Epidermal melanocyte (primary cell): ENCODE measurements around the gene TOLLIP.
"Not testable (repeated sequence)": the region's sequence is repeated elsewhere in the genome, so short reads cannot be mapped to it uniquely, and the experiment has no call there.

Experiments used
- DNase-seq: peaks from one replicate; pipeline ENCODE4 v3.0.0; 2011; ENCODE audit warnings: low spot score; ENCODE audit not compliant: insufficient read length

The TOLLIP gene

DNA sequence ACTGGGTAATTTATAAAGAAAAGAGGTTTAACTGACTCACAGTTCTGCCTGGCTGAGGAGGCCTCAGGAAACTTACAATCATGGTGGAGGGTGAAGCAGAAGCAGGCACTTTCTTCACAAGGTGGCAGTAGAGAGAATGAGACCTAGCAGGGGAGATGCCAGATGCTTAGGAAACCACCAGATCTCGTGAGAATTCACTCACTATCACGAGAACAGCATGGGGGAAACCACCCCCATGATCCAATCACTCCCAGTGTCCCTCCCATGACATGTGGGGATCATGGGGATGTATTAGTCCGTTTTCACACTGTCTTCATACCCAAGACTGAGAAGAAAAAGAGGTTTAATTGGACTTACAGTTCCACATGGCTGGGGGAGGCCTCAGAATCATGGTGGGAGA lies 45.0 kb downstream of the TOLLIP start:
- peak; percentile 72 for DNase-seq

DNA sequence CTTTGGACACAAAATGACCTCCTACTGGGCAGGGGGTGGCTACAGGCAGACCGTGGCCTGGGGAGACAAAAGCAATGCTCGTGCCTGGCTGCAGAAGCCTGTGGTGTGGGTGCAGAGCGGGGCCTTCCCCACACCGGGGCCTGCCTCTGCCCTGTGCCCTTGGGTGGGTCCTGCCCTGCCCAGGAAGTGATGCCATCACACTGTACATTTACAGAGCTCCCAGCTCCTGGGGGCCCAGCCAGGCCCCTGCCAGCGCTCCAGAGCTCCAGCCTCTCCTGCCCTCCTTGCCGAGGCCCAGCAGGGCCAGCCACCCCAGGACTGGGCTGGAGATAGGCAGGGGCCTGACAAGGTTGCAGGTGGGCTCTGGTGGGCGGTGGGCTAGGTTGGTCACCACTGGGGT lies 46.4 kb downstream of the TOLLIP start:
- DNase-seq, result no peak

DNA sequence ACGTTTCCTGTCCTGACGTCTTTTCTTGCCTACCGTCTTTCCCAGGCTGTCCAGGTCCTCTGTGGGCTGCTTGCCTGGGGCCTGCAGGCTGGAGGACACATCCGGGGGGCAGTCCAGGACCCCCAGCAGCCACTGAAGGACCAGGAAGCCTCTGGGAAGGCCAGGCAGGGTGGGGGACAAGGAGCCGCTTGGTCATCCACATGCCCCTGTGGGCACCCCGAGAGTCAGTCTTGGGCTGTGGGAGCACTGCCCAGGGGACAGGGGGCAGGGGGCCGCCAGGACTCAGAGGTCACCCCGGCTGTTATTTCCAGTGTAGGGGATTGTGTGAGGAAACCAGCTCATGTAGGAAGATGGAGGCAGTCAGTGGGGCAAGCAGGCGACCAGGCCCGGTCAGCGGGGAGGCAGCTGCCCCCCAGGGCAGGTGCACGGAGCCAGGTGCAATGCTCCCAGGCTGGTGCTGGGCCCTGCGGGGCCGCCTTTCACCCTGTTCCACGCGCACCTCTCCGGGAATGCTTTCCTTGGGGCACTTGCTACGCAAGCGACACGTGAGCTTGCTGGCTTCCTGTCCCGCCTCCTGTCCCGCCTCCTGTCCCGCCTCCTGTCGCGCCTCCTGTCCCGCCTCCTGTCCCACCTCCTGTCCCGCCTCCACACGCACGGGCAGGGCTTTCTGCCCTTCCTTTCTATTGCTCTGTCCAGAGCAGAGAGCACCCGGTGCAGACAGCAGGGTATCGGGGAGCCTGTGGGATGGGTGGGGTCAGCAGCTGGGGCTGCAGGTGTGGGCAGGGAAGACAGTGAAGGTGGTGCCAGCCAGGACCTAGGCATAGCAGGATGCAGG lies 47.0 kb downstream of the TOLLIP start:
- DNase-seq, result peak; percentile 76

DNA sequence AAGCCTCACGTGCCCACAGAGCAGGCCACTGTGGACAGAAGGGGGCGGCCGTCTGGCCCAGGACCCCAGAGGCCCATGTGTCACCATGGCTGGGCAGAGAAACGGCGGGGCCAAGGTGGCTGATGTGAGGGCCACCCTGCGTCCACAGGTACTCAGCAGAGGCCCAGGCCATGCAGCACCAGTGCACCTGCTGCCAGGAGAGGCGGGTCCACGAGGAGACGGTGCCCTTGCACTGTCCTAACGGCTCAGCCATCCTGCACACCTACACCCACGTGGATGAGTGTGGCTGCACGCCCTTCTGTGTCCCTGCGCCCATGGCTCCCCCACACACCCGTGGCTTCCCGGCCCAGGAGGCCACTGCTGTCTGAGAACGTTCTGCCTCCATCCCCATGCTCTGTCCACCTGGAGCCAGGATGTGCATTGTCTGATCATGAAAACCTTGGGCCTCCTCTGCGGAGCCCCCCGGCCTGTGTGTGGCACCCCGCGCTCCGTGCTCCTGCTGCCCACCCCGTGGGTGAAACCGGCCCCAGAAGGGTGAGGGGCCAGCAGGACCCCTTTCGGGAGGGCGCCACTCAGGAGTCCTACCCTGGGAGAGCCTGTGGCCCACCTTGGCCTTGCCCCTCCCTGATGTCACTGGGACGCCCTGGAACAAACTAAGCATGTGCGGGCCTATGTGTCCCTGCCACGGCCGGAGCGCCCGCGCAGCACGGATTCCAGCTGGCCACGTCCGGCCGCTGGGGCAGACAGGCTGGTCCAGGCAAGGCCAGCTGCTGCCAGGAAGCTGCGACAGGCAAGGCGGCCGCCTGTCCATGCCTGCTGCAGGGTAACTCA lies 48.0 kb downstream of the TOLLIP start:
- no peak for DNase-seq

- no peak for DNase-seq
Observed at GRCh38 chr11:1260620-1261019, 48.8 kb downstream of the TOLLIP start.

GRCh38 chr11:1260023-1260501 lies 49.4 kb downstream of the TOLLIP start:
- DNase-seq, result no peak

- DNase-seq, result no peak
Observed at GRCh38 chr11:1259561-1259960, 49.9 kb downstream of the TOLLIP start.

- DNase-seq, result no peak
Observed at GRCh38 chr11:1259076-1259461, 50.4 kb downstream of the TOLLIP start.

DNA sequence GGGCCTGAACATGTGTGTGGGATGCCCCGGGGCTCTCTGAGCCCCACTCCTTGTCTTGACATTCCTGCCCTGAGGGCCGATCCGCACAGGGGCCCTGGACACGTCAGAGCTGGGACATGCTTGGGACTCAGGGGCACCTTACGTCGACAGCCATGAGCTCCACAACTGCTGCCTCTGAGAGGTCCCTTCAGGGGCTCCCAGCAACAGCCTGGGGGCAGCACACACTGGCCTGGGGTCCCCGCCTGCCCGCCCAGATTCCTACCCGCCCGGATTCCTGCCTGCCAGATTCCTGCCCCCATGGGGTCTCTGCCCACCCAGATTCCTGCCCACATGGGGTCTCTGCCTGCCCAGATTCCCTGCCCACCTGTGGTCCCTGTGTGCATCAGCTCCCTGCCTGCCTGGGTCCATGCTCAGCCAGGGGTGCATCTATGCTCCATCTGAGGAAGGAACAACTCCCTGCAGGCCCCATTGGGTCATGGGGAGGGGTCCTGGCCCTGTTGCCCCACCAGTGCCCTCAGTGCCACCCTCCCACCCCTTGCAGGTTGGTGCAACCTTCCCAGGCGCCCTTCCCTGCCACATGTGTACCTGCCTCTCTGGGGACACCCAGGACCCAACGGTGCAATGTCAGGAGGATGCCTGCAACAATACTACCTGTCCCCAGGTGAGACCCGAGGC lies 50.9 kb downstream of the TOLLIP start:
- DNase-seq, result no peak

- no peak for DNase-seq
Observed at GRCh38 chr11:1257916-1258315, 51.5 kb downstream of the TOLLIP start.

- no peak for DNase-seq
Observed at GRCh38 chr11:1257366-1257765, 52.1 kb downstream of the TOLLIP start.

- DNase-seq, result no peak
Observed at GRCh38 chr11:1256257-1257045, 53.0 kb downstream of the TOLLIP start.

- DNase-seq, result no peak
Observed at GRCh38 chr11:1255151-1255550, 54.3 kb downstream of the TOLLIP start.

DNA sequence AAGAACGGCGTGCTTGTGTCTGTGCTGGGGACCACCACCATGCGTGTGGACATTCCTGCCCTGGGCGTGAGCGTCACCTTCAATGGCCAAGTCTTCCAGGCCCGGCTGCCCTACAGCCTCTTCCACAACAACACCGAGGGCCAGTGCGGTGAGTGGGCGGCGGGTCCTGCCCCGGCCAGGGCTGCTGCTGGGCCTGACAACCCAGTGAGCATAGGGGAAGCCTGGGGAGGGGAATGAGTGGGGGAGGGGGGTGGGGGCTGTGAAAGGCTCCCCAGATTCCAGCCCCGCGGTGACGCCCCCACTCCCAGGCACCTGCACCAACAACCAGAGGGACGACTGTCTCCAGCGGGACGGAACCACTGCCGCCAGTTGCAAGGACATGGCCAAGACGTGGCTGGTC lies 54.7 kb downstream of the TOLLIP start:
- DNase-seq, result no peak

GRCh38 chr11:1254086-1254648 lies 55.3 kb downstream of the TOLLIP start:
- no peak for DNase-seq

GRCh38 chr11:1253103-1253485 lies 56.3 kb downstream of the TOLLIP start:
- DNase-seq, result no peak

DNA sequence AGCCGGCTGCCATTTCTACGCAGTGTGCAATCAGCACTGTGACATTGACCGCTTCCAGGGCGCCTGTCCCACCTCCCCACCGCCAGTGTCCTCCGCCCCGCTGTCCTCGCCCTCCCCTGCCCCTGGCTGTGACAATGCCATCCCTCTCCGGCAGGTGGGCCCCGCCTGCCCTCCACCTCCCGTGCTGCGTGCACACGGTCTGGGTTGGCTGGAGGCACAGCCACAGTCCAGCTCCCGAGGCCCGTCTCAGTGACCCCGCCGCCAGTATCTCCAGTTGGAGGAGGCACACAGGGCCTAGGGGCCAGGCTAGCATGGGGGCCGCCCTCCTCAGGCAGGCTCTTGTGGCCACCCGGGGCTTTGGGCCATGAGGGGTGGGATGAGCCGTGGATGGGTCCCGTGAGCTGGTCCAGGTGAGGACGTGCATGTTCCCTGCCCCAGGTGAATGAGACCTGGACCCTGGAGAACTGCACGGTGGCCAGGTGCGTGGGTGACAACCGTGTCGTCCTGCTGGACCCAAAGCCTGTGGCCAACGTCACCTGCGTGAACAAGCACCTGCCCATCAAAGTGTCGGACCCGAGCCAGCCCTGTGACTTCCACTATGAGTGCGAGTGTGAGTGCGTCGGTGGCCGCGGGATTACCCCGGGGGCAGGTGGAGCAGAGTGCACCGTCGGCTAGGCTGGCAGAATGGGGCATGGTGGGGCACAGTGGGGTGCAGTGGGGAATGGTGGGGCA lies 56.9 kb downstream of the TOLLIP start:
- DNase-seq, result no peak

- DNase-seq, result no peak
Observed at GRCh38 chr11:1251236-1251770, 58.1 kb downstream of the TOLLIP start.

DNA sequence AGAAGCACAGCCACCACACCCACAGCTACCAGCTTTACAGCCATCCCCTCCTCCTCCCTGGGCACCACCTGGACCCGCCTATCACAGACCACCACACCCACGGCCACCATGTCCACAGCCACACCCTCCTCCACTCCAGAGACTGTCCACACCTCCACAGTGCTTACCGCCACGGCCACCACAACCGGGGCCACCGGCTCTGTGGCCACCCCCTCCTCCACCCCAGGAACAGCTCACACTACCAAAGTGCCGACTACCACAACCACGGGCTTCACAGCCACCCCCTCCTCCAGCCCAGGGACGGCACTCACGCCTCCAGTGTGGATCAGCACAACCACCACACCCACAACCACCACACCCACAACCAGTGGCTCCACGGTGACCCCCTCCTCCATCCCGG lies 59.0 kb downstream of the TOLLIP start:
- not testable (repeated sequence) for DNase-seq

DNA sequence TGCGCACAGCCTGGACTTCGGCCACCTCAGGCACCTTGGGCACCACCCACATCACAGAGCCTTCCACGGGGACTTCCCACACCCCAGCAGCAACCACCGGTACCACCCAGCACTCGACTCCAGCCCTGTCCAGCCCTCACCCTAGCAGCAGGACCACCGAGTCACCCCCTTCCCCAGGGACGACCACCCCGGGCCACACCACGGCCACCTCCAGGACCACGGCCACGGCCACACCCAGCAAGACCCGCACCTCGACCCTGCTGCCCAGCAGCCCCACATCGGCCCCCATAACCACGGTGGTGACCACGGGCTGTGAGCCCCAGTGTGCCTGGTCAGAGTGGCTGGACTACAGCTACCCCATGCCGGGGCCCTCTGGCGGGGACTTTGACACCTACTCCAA lies 60.5 kb downstream of the TOLLIP start:
- DNase-seq, result not testable (repeated sequence)
